BE2C (cell line): ENCODE measurements around the gene LRMDA.

Experiments used
- DNase-seq: peaks from one replicate; pipeline ENCODE4 v3.0.0-alpha.2; 2020
- H3K27me3 ChIP-seq: fragments of 250-450 bp; sonication (Bioruptor Pico); 2 replicates; pipeline ENCODE4 v1.5.1; 2020; ENCODE audit warnings: mild to moderate bottlenecking
- H3K36me3 ChIP-seq: fragments of 250-450 bp; sonication (Bioruptor Pico); 2 replicates; pipeline ENCODE4 v1.5.1; 2020; ENCODE audit warnings: mild to moderate bottlenecking
- H3K4me1 ChIP-seq: fragments of 250-450 bp; sonication (Bioruptor Pico); 2 replicates; pipeline ENCODE4 v1.5.1; 2020
- H3K4me3 ChIP-seq: 2 replicates; pipeline ENCODE4 v1.5.1; 2011; ENCODE audit warnings: low read depth, low read length
- H3K9me3 ChIP-seq: fragments of 250-450 bp; sonication (Bioruptor Pico); 2 replicates; pipeline ENCODE4 v1.5.1; 2020
- TF ChIP-seq, protein P1 (sequence below): IDR thresholded peaks from 2 replicates; pipeline ENCODE4 v1.5.1; 2012; ENCODE audit warnings: mild to moderate bottlenecking, low read depth, low read length

Gene LRMDA

DNA sequence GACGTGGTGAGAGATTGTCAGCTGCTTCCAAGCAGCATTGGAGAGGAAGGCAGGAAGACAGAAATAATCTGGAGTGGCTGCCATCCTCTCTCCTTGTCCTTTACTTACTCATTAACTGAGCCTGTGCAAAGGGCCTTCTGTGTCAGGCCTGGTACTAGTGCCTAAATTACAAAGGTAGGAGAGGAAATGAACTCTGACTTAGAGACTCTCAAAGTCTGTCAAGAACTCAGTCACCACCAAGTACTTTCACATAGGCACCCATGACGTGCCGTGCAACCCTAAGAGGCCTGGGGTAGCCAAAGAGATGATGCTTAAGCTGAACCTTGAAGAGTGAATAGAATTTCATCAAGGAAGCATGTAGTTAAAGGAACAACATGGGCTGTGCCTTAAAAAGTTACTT is 866.9 kb downstream of the LRMDA start:
- no peaks in the 10 kb centered on the region for H3K9me3 ChIP-seq
- no peaks in the 10 kb centered on the region for H3K36me3 ChIP-seq
- no peaks in the 10 kb centered on the region for H3K4me1 ChIP-seq
- DNase-seq, result no peak
- H3K4me3 ChIP-seq, result no peak overlapping the region
- no peaks in the 10 kb centered on the region for H3K27me3 ChIP-seq
- TF ChIP-seq, protein P1, sequence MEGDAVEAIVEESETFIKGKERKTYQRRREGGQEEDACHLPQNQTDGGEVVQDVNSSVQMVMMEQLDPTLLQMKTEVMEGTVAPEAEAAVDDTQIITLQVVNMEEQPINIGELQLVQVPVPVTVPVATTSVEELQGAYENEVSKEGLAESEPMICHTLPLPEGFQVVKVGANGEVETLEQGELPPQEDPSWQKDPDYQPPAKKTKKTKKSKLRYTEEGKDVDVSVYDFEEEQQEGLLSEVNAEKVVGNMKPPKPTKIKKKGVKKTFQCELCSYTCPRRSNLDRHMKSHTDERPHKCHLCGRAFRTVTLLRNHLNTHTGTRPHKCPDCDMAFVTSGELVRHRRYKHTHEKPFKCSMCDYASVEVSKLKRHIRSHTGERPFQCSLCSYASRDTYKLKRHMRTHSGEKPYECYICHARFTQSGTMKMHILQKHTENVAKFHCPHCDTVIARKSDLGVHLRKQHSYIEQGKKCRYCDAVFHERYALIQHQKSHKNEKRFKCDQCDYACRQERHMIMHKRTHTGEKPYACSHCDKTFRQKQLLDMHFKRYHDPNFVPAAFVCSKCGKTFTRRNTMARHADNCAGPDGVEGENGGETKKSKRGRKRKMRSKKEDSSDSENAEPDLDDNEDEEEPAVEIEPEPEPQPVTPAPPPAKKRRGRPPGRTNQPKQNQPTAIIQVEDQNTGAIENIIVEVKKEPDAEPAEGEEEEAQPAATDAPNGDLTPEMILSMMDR, result no peak

DNA sequence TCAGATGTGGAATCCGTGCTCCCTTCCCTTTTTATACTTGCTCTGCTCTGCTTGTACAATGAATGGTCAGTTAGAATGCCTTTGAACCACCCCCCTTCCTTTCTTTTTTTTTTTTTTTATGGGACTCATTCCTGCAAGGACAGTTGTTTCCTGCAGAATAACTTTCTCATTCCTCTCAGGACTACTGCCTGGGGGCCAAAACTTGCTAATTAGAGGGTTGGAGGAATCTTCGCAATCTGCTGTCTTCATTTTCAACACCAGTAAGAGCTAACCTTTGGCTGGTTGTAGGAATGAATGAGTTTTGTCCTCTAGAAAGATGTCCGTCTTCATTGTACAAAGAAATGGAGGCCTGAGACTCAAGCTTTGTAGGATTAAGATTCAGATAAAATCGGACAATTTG is 868.1 kb downstream of the LRMDA start:
- no peak overlapping the region for H3K4me3 ChIP-seq
- no peaks in the 10 kb centered on the region for H3K36me3 ChIP-seq
- H3K9me3 ChIP-seq, result no peaks in the 10 kb centered on the region
- DNase-seq, result no peak
- TF ChIP-seq, protein P1, result no peak
- no peaks in the 10 kb centered on the region for H3K27me3 ChIP-seq
- H3K4me1 ChIP-seq, result no peaks in the 10 kb centered on the region

DNA sequence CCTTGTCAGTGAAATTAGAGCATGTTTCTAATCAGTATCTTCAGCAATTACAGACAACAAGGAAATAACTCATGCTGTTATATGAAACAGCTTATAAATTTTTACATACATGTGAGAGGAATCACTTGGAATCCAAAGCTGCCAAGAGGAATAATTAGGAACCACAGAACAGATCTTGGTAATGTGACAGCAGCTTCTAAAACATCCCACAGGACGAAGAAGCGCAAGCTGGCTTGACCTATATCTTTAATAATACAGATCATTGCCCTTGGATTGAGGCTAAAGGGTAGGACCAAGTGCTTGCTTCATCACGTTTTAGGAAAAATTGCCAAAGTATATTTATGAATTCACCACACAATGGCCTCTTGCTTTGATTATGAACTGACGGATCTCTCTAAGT is 869.8 kb downstream of the LRMDA start:
- no peaks in the 10 kb centered on the region for H3K9me3 ChIP-seq
- H3K27me3 ChIP-seq, result no peaks in the 10 kb centered on the region
- H3K36me3 ChIP-seq, result no peaks in the 10 kb centered on the region
- H3K4me1 ChIP-seq, result no peaks in the 10 kb centered on the region
- DNase-seq, result no peak
- no peak overlapping the region for H3K4me3 ChIP-seq
- TF ChIP-seq, protein P1, result no peak

DNA sequence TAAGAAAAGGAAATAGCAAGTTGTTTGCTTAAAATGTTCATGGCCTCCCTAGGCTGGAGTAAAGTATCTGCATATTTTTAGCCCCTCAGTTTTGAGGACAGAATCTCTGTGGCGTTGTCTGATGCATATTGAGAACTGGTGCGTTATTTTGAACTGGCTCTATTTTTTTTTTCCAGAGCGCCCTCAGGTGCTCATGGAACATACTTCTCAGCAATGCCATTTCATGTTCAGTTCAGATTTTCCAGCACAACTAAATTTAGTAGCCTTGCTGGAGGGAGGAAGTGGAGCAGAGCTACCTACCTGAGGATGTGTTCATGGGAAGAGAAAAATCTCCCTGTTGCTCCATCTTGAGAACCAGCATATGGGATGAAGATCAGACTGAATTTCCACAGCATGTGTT is 870.5 kb downstream of the LRMDA start:
- H3K36me3 ChIP-seq, result no peaks in the 10 kb centered on the region
- no peak for DNase-seq
- no peaks in the 10 kb centered on the region for H3K4me1 ChIP-seq
- no peaks in the 10 kb centered on the region for H3K27me3 ChIP-seq
- TF ChIP-seq, protein P1, result peak; percentile 46
- H3K4me3 ChIP-seq, result no peak overlapping the region
- H3K9me3 ChIP-seq, result no peaks in the 10 kb centered on the region

DNA sequence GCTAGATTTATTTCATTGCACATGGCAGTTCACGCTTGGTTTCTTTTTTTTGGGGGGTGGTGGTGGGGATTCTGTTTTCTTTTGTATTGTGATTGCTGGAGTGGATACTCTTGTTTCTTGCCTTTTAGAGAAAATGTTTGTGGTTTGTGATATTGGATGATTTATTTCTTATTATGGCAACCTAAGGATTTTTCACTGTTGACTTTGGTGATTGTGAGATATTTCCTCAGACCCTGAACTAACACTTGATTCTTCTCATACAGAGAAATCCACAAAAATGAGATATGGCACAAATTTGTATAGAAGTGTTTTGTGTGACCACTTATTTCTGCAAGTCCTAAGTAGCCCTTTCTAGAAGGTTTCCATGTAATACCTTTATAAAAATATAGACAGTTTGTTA is 871.1 kb downstream of the LRMDA start:
- H3K4me1 ChIP-seq, result no peaks in the 10 kb centered on the region
- no peaks in the 10 kb centered on the region for H3K9me3 ChIP-seq
- H3K36me3 ChIP-seq, result no peaks in the 10 kb centered on the region
- no peaks in the 10 kb centered on the region for H3K27me3 ChIP-seq
- TF ChIP-seq, protein P1, result no peak
- DNase-seq, result no peak
- no peak overlapping the region for H3K4me3 ChIP-seq

DNA sequence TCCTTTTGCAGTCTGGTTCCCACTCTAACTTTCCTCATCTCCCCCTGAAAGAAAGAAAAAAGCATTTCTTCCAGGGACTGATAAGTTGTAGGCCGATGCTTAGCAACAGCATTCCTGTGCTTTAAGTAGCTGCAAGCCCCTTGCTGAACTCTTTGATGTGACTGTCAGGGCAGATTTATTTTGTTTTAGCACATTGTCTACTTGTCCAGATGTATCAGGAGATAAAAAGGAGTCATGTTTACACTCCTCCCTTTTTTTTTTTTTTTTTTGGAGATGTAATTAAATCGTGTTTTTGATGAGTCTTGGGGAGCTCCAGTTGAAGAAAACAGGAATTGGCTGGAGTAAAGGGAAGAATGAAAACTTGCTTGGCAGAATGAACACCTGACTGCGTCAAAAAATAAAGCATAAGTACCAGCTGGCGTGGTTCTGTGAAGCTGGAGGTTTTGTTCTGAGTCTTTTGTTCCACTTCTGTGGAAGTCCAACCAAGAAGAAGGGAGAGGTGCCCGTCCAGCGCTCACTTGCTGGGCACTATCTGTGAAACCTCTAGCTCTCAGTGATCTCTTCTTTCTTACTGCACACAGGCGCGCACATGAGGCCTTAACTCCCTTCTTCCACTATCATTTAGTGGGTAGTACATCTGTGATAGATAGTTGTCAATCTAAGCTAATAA is 871.7 kb downstream of the LRMDA start:
- no peaks in the 10 kb centered on the region for H3K27me3 ChIP-seq

More for the DNA sequence above, 871.7 kb downstream of the LRMDA start:
- no peak for DNase-seq
- H3K9me3 ChIP-seq, result no peaks in the 10 kb centered on the region
- no peaks in the 10 kb centered on the region for H3K4me1 ChIP-seq
- TF ChIP-seq, protein P1, result no peak
- H3K36me3 ChIP-seq, result no peaks in the 10 kb centered on the region
- no peak overlapping the region for H3K4me3 ChIP-seq
